Heart left ventricle (tissue), 16 donors: ENCODE results near the gene EXD3. TPM values are rescaled to one million over a fixed set of nuclear protein-coding genes. Genes with fewer than 3 reads are reported as not detected.
"Not testable (repeated sequence)": the region's sequence is repeated elsewhere in the genome, so short reads cannot be mapped to it uniquely, and the experiment has no call there.

Experiments used
- ATAC-seq, 4 donors: fragments of 200-7000 bp; cut with Tn5 transposase; one replicate each; pipeline ENCODE4 v1.9.1; 2020 to 2022; ENCODE audit warnings: moderate library complexity in 4 of 4, mild to moderate bottlenecking in 3 of 4, moderate number of reproducible peaks in 1 of 4
- DNase-seq, 5 donors: peaks; one replicate each; pipeline ENCODE4 v3.0.0-alpha.2; 2020
- H3K27ac ChIP-seq, 12 donors: fragments of 200-600 bp; sonication (generic) in 4 of 12; one replicate each; pipeline versions ENCODE4 v1.5.0 to v1.8.0; 2016 to 2022; ENCODE audit warnings: mild to moderate bottlenecking in 2 of 12
- H3K27me3 ChIP-seq, 9 donors: fragments of 200-600 bp; sonication (generic) in 2 of 9; one replicate each; pipeline versions ENCODE4 v1.5.1 to v1.8.0; 2016 to 2022; ENCODE audit warnings: mild to moderate bottlenecking in 3 of 9
- H3K36me3 ChIP-seq, 9 donors: fragments of 200-600 bp; sonication (generic) in 2 of 9; one replicate each; pipeline versions ENCODE4 v1.5.0 to v1.8.0; 2018 to 2022; ENCODE audit warnings: mild to moderate bottlenecking in 2 of 9
- H3K4me1 ChIP-seq, 12 donors: fragments of 200-600 bp; sonication (generic) in 4 of 12; one replicate each; pipeline versions ENCODE4 v1.5.0 to v1.8.0; 2016 to 2022; ENCODE audit warnings: mild to moderate bottlenecking in 3 of 12
- H3K4me3 ChIP-seq, 12 donors: fragments of 200-600 bp; sonication (generic) in 4 of 12; one replicate each; pipeline versions ENCODE4 v1.5.0 to v1.8.0; 2017 to 2022; ENCODE audit warnings: mild to moderate bottlenecking in 9 of 12, moderate library complexity in 4 of 12
- H3K9me3 ChIP-seq, 12 donors: fragments of 200-600 bp; sonication (generic) in 4 of 12; one replicate each; pipeline versions ENCODE4 v1.5.0 to v1.8.0; 2016 to 2022; ENCODE audit warnings: mild to moderate bottlenecking in 1 of 12
- CTCF ChIP-seq, 12 donors: fragments of 200-600 bp; sonication (generic) in 4 of 12; IDR thresholded peaks; one replicate each; pipeline versions ENCODE4 v1.5.0 to v1.8.0; 2018 to 2022; ENCODE audit warnings: antibody characterized with exemption in 12 of 12, mild to moderate bottlenecking in 5 of 12
- POLR2A ChIP-seq, 2 donors: fragments of 450-650 bp; IDR thresholded peaks; one replicate each; pipeline ENCODE4 v1.6.1; 2017; ENCODE audit warnings: antibody characterized with exemption in 2 of 2, mild to moderate bottlenecking in 2 of 2, moderate library complexity in 2 of 2
- WGBS, 4 donors: extraction: QIAGEN DNeasy Blood & Tissue Kit in 2 of 4; methylation state at CpG; one replicate each; pipeline versions ENCODE4 v1.1.5 to v1.1.7; 2013 to 2018; 5-methylcytosine and 5-hydroxymethylcytosine counted together
- intact Hi-C, 10 donors: fragments of 100-400 bp; cut with DNase I; formaldehyde crosslinking; loops; one replicate each; pipeline versions ENCODE4 v1.11.1 to v1.14.2; 2022
- polyA plus RNA-seq, 2 donors: library from polyadenylated mRNA; stranded (reverse); fragments of 200-250 nt; gene quantifications; one replicate each; pipeline ENCODE4 v1.2.3, GENCODE V29; 2013
- total RNA-seq, 9 donors: library from RNA; depleted of rRNA in 2 of 9; stranded (reverse); fragments of >200 nt in 2 of 9; fragmentation: NEBNext Ultra II Directional in 3 of 9; extraction: Animal tissue kit (Norgen Biotek cat#: 25700) in 3 of 9; gene quantifications; one replicate each; pipeline versions ENCODE4 v1.1.0 to v1.2.4, GENCODE V29; 2016 to 2023
- donor health status: ischemic (EF 13 %, LVEDD 7.1; RV severe dilation, severe dysfunction).
- donor health status: healthy with polysubstance abuse.
- donor health status: DM: no; HTN: yes; CAD: no.
- donor health status: DM: no; HTN: no; CAD: no.
- donor health status: ischemic (EF 25% LVEDD 6.9; RV normal size, moderate dysfunction).
- donor health status: ischemic (EF 25% LVEDD 5.7; RV mildly dilated, moderate dysfunction).
- donor health status: healthy.
- donor health status: DM: yes; HTN: yes; CAD: no.
- donor health status: ischemic (EF 35%, LVEDD 5.7; RV mildly dilated, moderate dysfunction).
- donor health status: nonischemic (EF 11% LVEDD 7.7; RV severe dilation, severe dysfunction).
- donor health status: DM: yes; HTN: yes; CAD: no.
- donor health status: PGD.
- donor health status: ischemic (EF 29% LVEDD 5.4; RV normal size, mild dysfunction).
- donor health status: nonischemic (EF 23%, LVEDD 6.1; RV moderate dilation, normal function).

The EXD3 gene
- total and polyA plus RNA-seq, 11 donors, result 4.1 to 15.2 (median 8.6) TPM

- intact Hi-C loops, result no loop called here
- ATAC-seq (no peak), DNase-seq (no peak)
- H3K4me1 ChIP-seq, result no peaks in the 10 kb centered on the region
- H3K9me3 ChIP-seq, result peaks cover 0 to under 1% (median 0%) of the 10 kb centered on the region in 12 donors
- no peaks in the 10 kb centered on the region for H3K27me3 ChIP-seq
- H3K4me3 ChIP-seq, result no peak overlapping the region
- no peaks in the 10 kb centered on the region for H3K36me3 ChIP-seq
- no peak for TF ChIP-seq POLR2A (IDR thresholded peaks at IDR 0.05)
- no peak for TF ChIP-seq CTCF (IDR thresholded peaks at IDR 0.05)
- H3K27ac ChIP-seq, result no peak overlapping the region
- 80 to 86% (median 85%) methylated on average over 6 of the region's 6 CpGs for WGBS, 4 donors
Observed at GRCh38 chr9:137330689-137331088, 92.3 kb downstream of the EXD3 start.

GRCh38 chr9:137329590-137329989 is 93.4 kb downstream of the EXD3 start:
- intact Hi-C loops, H3K4me3 ChIP-seq, DNase-seq, H3K36me3 ChIP-seq, ATAC-seq, H3K9me3 ChIP-seq, H3K27ac ChIP-seq, H3K27me3 ChIP-seq, H3K4me1 ChIP-seq: not testable (repeated sequence)
- 35 to 70% (median 62%) methylated on average over 6 to 26 of the region's 26 CpGs for WGBS, 4 donors

- H3K27me3 ChIP-seq, H3K9me3 ChIP-seq, DNase-seq: not testable (repeated sequence)
Observed at GRCh38 chr9:137327641-137328550, 95.1 kb downstream of the EXD3 start.

GRCh38 chr9:137326445-137327065 is 96.4 kb downstream of the EXD3 start:
- H3K36me3 ChIP-seq, result no peaks in the 10 kb centered on the region
- peak overlapping the region in 1 of 12 donors; percentile 3 for H3K27ac ChIP-seq
- peaks cover 0 to 5% (median 3%) of the 10 kb centered on the region in 12 donors for H3K4me1 ChIP-seq
- WGBS, 4 donors, result 80 to 91% (median 89%) methylated on average over 19 of the region's 19 CpGs
- peak in 1 of 4 donors; percentile 39 for ATAC-seq
- intact Hi-C loops, result no loop called here
- H3K27me3 ChIP-seq, result no peaks in the 10 kb centered on the region
- H3K9me3 ChIP-seq, result no peaks in the 10 kb centered on the region
- no peak overlapping the region for H3K4me3 ChIP-seq
- no peak for DNase-seq
- TF ChIP-seq CTCF (IDR thresholded peaks at IDR 0.05), result no peak
- TF ChIP-seq POLR2A (IDR thresholded peaks at IDR 0.05), result no peak

More at GRCh38 chr9:137327641-137328550, 95.1 kb downstream of the EXD3 start:
- H3K27ac ChIP-seq, intact Hi-C loops, H3K4me3 ChIP-seq, H3K4me1 ChIP-seq, ATAC-seq, H3K36me3 ChIP-seq: not testable (repeated sequence)
- WGBS, 4 donors, result 69 to 81% (median 76%) methylated on average over 8 of the region's 8 CpGs

GRCh38 chr9:137325799-137326198 is 97.2 kb downstream of the EXD3 start:
- Histone ChIP-seq H3K4me1 (peaks cover 0 to 13% (median 9%) of the 10 kb centered on the region in 12 donors), H3K9me3 (no peaks in the 10 kb centered on the region), H3K4me3 (no peak overlapping the region), H3K27ac (no peak overlapping the region), H3K36me3 (no peaks in the 10 kb centered on the region), H3K27me3 (no peaks in the 10 kb centered on the region)
- 96 to 98% (median 97%) methylated on average over 12 of the region's 12 CpGs for WGBS, 4 donors
- no peak for TF ChIP-seq POLR2A (IDR thresholded peaks at IDR 0.05)
- TF ChIP-seq CTCF (IDR thresholded peaks at IDR 0.05), result no peak
- DNase-seq, result no peak
- intact Hi-C loops, result no loop called here
- no peak for ATAC-seq
